GM18870 (cell line): Measurements from ENCODE around the gene RTL5.
A peak's percentile ranks its signal among the peaks of the same experiment; 100 is the strongest.

Source experiments
- ATAC-seq: cut with Tn5 transposase; IDR thresholded peaks from one replicate; pipeline ENCODE4 v1.9.1; 2021; ENCODE audit warnings: moderate library complexity; ENCODE audit not compliant: unreplicated experiment

Gene RTL5

DNA sequence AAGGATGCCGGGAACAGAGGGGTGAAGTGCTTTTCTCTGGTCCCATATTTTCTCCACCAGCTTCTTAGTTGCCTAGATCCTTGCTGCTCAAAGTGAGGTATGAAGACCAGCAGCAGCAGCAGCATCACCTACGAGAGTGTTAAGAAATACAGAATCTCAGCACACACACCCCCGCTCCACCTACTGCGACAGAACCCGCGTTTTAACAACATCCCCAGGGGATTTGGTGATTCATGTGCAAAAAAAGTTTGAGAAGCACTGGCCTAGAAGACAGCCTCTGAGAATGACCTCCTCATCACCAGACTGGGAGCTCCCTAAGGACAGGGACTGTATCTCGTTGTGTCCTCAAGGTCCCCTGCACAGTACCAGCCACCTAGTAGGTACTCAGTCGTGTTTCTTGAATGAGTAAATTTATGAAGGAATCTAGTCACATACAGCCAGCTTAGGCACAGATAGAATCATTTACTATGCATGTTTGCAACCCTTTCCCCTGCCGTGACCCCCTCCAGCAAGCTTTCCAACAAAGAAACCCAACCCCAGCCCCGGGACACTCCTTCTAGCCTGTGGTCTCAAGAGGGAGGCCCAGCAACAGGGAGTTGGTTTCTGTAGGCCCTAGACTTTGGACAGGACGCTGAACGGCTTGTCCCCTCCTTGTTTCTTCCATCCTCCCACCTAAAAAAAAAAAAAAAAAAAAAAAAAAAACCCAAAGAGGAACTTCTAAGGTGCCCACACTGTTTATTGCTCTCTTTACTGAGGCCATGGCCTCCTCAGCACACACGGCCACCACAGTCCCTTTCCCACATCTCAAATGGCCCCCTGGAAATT is 21.5 kb downstream of the RTL5 start:
- ATAC-seq = no peak

DNA sequence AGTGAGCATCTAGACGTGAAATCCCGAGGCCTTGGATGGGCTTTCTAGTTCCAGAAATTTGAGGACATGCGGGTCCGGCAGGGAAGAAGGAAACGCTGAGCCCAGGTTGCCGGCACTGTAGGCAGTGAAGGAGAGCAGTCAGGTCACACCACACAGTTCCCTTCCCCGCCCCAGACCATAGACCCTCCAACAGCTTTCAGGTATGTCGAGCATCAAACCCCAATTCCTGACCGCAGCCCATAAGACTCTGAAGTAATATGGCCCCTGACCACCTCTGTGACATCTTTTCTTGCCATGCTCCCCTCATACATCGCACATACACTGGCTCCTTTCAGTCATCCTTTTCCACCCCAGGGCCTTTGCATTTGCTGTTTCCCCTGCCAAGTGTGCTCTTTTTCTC is 23.0 kb downstream of the RTL5 start:
- ATAC-seq = no peak

DNA sequence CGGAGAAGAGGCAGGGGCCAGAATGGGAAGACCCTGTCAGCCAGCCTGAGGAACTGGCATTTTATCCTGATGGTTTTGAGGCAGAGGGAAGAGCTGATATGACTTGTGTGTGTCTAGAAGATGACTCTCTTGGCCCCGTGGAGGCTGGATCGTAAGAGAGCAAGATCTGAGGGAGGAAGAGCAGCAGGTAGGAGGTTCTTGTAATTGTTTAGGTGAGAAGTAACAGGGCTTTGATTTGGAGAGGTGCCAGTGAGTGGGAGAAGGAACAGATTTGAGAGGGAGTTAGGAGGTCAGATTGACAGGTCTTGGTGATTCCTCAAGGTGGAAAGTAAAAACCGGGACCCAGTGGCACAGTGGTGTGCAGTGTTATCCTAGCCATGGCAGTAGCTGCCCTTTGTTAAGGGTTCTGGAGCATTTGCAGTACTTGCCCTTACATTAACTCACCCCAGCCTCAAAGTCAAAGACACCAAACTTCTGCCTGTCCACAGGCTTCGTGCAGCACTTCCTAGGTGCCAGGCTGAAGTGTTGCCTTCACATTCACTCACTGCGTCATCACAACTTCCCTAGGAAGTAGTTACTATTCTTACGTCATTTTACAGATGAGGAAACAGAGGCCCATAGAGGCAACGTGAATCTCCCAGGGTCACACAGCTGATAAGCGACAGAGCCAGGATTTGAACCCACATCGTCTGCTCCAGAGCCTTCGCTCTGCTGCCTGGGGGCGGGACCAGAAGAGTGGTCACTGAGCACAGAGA is 23.7 kb downstream of the RTL5 start:
- ATAC-seq = no peak

DNA sequence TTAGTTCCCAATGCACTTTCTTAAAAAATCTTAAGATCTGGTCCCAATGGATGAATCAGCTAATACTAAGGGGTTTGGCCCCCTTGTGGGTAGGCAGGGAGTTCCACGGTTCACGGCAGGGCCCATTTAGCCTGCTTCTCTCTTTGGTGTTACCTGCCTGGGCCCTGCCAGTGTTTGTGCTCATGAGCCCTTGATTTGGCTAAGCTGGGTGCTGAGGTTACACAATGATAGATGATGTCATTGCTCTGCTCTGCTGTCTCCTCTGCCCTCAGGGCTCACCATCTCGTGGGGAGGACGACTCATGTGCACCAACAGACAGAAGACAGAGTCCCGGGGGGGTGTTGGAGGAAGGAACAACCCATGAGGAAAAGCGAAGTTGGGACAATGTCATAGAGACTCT is 24.4 kb downstream of the RTL5 start:
- no peak for ATAC-seq

DNA sequence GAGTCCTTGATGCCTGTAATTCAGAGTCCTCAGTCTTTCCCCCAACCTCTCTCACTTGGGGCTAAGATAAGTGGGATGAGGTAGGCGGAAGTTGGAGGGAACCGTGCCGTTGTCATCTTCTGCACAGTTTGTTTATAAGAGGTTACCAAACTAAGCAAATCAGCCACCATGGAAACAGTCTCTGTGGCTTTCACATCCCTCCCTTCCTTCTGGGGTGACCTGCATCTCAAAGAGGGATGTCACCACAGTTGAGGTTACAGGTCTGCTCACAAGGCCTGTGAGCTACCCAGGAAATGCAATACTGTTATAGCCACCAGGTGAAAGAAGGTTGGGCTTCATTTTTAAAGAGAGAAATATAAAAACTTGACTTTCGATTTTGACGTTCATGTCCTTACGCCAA is 26.3 kb downstream of the RTL5 start:
- ATAC-seq = peak; percentile 64

DNA sequence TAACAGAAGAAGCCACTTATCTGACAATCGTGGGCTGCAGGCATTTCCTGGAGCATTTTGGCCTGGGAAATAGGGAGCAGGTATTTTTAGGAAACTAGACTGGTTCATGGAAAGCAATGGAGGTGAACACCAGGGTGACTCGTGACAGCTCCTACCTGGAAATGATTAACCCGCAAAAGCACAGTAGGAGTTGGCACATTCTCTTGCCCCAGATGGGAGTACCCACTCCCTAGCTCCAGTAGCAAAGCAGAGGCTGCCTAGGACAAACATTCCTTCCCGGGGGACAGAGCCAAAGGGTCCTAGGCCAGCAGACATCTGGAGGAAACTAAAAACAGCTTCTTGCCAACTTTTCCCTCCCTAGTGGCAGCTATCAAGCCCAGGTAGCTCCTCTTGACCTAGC is 29.0 kb downstream of the RTL5 start:
- ATAC-seq = no peak

DNA sequence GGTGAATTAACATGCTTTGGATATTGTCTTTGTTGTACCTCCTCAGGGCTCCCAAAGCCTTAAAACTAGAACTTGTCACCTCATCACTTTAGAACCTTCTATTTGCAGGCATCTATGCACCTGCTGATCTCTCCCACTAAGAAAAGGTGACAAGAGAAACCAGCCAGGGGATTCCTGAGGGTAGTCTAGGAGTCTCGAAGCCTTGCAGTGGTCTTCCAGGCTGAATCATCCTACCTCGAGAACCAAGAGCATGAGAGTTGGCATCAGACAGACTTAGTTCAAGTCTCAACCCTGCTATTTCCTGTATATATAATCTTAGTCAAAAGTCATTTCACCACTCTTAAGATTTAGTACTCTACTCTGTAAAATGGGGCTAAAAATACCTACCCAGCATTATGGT is 29.6 kb downstream of the RTL5 start:
- ATAC-seq = no peak

DNA sequence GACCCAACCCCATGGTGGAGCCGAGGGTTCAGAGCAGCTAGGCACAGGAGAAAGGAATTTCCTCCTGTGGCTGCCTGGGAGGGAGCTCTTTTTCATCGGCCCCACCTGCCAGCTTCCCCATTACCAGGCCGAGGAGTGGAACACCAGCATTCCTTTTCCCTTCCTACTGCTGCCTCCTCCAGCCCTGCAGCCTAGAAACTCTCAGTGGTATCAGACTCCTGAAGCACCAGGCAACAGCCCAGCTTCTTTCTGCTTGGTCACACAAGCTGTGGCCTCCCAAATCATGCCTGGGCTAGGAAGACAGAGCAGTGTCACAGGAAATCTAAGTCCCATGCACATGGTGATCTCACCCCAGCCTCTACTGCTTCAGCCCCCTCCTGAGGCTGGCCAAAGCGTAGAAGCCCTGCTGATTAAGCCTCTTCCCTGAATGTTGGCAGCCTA is 30.1 kb downstream of the RTL5 start:
- no peak for ATAC-seq

DNA sequence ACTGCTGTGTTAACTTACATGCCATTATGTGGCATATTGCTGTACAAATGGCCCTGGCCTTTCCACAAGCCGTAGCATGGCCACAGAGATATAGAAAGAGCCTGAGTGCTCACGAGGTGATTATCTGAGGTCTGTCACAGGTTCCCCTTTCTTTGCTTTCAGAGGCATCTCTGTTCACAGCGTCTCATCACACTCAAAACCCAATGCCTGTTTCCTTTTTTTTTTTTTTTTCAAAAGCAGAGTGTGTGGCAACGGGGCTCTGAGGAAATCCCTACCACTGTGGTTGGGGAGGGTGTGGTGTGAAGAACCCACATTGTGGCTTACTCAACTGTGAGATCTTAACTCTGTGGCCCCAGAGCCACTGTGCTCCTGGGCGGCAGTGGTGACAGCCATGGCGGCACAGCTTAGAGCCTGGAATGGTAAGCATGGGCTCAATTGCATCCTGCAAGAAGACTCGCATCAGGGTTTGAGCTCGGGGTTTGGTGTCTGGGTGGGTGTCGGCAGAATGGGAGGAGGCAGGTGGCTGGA is 30.8 kb downstream of the RTL5 start:
- peak; percentile 79 for ATAC-seq

DNA sequence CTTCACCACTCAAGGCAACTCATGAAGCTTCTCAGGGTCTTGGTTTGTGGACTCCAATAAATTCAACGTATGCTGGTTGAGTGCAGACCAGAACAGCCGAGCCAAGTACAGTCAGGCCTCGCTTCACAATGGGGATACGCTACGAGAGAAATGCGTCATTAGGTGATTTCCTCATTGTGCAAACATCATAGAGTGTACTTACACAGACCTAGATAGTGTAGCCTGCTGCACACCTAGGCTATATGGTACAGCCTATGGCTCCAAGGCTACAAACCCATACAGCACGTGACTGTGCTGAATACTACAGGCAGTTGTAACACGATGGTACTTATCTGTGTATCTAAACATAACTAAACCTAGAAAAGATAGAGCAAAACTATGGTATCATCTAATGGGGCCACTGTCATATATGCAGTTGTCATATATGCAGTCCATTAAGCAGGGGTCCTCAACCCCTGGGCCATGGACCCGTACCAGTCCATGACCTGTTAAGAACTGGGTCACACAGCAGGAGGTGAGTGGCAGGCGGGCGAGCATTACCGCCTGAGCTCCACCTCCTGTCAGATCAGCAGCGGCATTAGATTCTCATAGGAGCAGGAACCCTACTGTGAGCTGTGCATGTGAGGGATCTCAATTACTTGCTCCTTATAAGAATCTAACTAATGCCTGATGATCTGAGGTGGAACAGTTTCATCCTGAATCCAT is 31.5 kb downstream of the RTL5 start:
- no peak for ATAC-seq

DNA sequence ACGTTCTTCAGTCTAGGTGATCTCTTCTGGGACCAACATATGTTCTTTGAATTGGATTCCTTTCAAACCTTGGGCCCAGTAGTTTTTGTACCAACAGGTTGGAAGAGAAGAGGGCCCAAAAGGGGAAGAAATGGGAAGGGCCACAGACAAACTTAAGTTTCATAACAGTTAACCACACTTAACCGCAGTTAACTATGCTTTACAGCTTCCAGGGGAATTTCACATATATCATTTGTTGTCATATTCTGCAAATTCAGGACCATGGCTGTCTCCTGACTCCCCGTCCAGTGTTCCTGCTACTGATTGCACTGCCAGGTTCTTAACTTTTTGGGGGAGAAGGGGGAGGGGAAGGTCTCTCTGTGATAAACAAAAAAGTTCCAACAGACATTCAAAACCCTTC is 34.6 kb downstream of the RTL5 start:
- no peak for ATAC-seq

DNA sequence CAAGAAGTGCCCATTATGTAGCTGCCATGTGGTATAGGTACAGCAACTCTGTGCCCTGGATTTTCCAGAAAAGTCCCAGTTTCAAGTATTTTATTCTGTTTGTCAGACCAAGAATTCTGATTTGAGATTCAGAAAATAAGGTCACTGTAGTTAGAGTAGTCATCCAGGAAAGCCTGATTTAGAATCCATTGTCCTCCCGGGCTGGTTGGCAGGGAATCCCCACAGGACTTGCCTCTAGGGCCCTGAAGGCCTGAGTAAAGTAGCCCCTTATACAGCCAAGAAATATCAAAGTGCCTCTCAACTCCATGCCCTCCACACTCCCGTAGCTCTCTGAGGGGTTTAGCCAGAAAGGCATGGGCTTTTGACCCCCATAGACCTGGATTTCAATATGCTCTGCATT is 36.3 kb downstream of the RTL5 start:
- ATAC-seq = no peak

DNA sequence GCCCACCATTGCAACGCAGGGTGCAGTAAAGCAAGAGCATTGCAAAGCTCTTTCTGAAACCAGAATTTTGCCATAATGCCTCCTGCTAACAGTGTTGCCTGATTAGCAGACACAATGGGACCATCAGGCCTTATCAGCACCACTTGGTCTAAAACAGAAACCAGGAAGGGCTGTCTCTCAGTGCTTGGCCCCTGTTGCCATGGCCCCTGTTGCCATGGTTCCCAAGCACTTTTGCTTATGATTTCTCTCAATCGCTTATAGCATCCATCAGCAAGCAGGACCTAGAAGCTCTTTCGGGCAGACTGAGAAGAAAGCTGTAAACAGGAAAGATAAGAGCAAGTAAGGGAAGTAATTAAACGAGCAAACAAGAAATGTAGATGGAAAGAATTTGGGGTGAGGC is 36.8 kb downstream of the RTL5 start:
- peak; percentile 91 for ATAC-seq

DNA sequence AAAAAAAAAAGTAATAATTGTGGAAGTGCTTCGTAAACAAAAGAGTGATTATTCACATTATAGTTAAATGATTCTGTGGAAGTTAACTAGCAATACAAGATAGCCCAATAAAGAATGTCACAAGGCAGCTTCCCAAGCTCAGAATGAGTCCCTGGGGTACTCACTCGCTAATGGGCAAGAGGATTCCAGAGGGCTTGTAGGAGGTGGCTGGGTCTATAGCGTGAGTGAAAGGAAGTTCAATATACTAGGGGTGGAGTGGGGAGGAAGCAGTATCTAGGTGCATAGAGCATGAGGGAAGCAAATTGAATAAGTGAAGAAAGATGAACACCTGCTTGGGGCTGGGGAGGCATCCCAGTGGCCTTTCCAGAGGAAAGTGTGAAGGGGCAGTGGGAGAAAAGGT is 42.5 kb downstream of the RTL5 start:
- no peak for ATAC-seq

DNA sequence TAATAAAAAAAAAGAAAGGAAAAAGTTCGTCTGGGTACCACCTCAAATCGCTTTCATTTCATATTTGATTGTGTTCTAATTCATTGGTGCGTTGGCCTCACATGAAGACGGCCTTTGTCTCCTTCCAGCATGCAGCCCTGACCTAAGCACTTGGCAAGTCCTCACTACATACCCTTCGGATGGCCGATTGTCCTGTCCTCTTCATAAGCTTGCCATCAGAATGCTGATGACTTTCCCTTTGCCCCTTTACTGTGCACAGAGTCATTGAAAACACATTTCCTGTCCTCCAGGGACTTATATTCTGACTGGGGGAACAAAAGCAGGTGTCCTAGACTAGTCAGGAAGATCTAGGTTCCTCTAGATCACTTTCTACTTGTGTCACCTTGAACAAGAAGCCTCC is 43.0 kb downstream of the RTL5 start:
- ATAC-seq = no peak

DNA sequence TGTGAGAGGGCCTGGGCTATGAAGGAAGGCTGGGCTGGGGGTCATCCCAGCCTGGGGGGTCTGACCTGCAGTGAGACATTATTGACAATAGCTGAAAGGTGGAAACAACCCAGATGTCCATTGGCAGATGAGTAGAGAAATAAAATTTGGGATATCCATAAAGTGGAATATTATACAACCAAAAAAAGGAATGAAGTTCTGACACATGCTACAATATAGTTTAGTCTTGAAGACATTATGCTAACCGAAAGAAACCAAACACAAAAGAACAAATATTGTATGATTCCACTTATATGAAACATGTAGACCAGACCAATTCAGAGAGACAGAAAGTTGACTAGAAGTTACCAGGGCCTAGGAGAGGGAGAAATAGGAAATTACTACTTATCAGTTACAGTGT is 44.7 kb downstream of the RTL5 start:
- no peak for ATAC-seq

DNA sequence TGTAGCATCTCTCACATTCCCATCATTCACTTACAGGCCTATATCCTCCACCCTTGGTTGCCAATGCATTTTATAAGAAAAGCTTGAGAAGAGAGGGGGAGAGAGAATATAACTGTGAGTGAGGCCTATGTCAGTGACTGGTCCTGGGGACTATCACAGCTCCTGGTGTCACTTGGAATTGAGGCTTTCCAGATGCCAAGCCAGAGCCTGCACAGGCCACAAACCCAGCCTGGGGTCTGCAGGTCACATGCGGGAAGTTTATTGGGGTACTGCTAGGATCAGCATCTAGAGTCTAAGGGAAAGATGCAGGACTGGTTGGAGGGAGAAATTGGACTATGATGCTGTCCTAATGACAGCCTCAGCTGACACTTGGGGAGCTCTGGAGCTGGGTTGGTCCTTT is 47.6 kb downstream of the RTL5 start:
- no peak for ATAC-seq

DNA sequence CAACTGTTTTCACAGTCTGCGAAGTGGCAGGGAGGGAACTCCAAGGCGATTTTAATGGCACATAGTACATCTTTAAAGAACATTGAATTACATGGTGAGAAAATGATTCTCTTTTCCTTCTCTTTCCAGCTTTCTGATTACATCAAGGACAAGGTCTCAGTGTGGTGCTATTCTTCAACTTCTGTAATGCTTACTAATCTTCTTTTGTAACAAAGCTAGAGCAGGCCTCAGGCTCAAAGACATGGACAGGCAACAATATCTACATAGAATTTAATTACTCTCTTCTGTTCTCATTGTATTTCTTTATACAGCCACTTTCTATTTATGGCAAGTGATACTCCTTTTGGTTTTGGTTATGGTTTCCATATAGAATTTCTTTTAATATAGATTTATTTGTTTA is 48.4 kb downstream of the RTL5 start:
- no peak for ATAC-seq

DNA sequence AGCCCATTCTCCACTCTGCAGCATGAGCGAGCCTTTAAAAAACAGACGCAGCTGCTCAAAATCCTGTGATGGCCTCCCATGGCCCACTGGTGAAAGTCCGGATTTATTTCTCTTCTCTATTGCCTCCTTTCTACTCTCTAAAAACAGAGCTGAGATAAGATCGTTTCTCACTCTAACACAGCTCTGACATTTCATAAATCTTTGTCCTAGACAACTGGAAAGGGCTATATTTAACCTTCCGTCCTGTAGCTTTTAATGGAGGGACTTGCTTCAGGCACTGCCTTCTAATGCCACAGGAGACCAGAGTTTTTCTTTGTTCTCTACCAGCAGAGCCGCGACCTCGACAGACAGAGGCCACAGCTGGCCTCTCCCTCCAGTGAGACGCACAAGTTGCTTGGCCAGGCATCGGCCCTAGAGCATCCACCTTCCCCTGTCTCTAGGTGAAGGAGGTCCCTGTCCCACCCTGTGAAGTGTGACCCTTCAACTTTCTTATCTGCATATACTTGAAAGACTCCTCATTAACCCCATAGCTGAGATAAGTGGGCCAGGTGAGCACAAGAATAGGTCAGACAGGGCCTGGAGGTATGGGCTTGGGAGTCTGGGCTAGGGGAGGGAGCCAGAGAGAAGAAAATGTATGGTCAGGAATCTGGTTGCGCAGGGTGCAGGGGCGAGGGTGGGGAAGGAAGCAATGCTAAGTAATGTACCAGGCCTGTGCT is 50.0 kb downstream of the RTL5 start:
- no peak for ATAC-seq

DNA sequence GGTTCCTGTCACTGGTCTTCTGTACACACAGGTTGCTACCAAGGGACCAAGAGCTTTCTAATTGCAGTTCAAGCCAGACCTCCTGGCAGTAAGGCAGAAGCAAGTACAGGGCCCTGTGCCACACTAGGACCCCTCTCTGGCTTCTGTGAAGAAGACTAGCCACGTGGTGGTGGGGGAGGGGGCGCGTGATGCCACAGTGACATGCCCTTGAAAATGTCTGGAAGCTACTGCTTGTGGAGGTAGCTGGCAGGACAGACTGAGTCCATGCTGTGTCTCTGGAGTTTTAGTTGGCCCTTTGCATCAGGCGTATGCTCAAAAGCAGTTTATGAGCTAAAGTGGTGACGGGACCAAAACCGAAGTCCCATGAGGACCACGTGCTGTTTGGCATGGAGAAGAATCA is 50.9 kb downstream of the RTL5 start:
- ATAC-seq = no peak

DNA sequence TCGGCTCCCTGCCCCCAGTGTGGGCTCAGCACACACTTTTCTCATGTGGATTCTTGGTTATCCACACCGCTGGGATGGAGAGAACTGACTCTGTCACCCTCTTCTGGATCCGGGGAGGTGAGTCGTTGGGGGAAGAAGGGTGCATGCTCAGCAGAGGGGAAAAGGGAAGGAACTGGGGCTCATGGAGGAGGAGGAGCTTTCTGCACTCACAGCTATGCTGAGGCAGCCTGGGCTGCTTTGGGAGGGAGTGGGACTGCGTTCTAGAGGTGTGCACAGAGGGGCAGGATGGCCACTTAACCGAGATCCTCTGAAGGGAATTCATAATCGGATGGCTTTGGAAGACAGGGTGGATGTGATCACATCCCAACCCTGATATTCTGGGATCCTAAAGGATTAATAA is 51.6 kb downstream of the RTL5 start:
- no peak for ATAC-seq
